Tibial artery (tissue), 4 donors: ENCODE results near the gene SIPA1.
"Not testable (repeated sequence)": the region's sequence is repeated elsewhere in the genome, so short reads cannot be mapped to it uniquely, and the experiment has no call there.

Experiments
- DNase-seq, 2 donors: peaks; one replicate each; pipeline ENCODE4 v3.0.0-alpha.2; 2019
- H3K27ac ChIP-seq, 2 donors: fragments of 200-600 bp; sonication (generic) in 1 of 2; 1 replicate in 1 of 2; 2 replicates in 1 of 2; pipeline ENCODE4 v1.5.1; 2018 to 2019; ENCODE audit warnings: mild to moderate bottlenecking in 1 of 2
- H3K27me3 ChIP-seq, 2 donors: fragments of 200-600 bp; sonication (generic) in 1 of 2; one replicate each; pipeline versions ENCODE4 v1.5.1 to v1.6.0; 2016 to 2019
- H3K36me3 ChIP-seq, 3 donors: fragments of 200-600 bp; sonication (generic) in 2 of 3; one replicate each; pipeline ENCODE4 v1.5.1; 2016 to 2019; ENCODE audit warnings: mild to moderate bottlenecking in 2 of 3
- H3K4me1 ChIP-seq, 4 donors: fragments of 200-600 bp; sonication (generic) in 2 of 4; 1 replicate in 3 of 4; 2 replicates in 1 of 4; pipeline ENCODE4 v1.5.1; 2016 to 2019
- H3K4me3 ChIP-seq, 2 donors: fragments of 200-600 bp; sonication (generic) in 1 of 2; 1 replicate in 1 of 2; 2 replicates in 1 of 2; pipeline ENCODE4 v1.5.1; 2018 to 2019; ENCODE audit warnings: mild to moderate bottlenecking in 2 of 2
- H3K9me3 ChIP-seq, 3 donors: fragments of 200-600 bp; sonication (generic) in 1 of 3; one replicate each; pipeline ENCODE4 v1.5.1; 2016 to 2019
- CTCF ChIP-seq, 2 experiments: fragments of 200-600 bp in 1 of 2; fragments of 450-650 bp in 1 of 2; IDR thresholded peaks; one replicate each; pipeline ENCODE4 v1.5.1; 2017 to 2019; ENCODE audit warnings: antibody characterized with exemption in 2 of 2, mild to moderate bottlenecking in 1 of 2, moderate library complexity in 1 of 2
- intact Hi-C: fragments of 100-400 bp; cut with DNase I; formaldehyde crosslinking; loops from one replicate; pipeline ENCODE4 v1.15.0; 2023; ENCODE audit warnings: low total_unique reads

SIPA1 gene

GRCh38 chr11:65634109-65634436 is 3.8 kb upstream of the SIPA1 start:
- intact Hi-C loops: no loop called here
- H3K27ac ChIP-seq: no peak overlapping the region
- H3K27me3 ChIP-seq: no peaks in the 10 kb centered on the region
- no peak for TF ChIP-seq CTCF (IDR thresholded peaks at IDR 0.05)
- peaks cover 0 to 19% (median 17%) of the 10 kb centered on the region in 4 donors for H3K4me1 ChIP-seq
- H3K36me3 ChIP-seq: peaks cover 48 to 80% (median 70%) of the 10 kb centered on the region in 3 donors
- no peak for DNase-seq
- no peak overlapping the region for H3K4me3 ChIP-seq
- H3K9me3 ChIP-seq: no peaks in the 10 kb centered on the region

- TF ChIP-seq CTCF (IDR thresholded peaks at IDR 0.05): no peak
- no peak for DNase-seq
- intact Hi-C loops: no loop called here
- Histone ChIP-seq H3K4me3 (no peak overlapping the region), H3K4me1 (peaks cover 0 to 23% (median 19%) of the 10 kb centered on the region in 4 donors), H3K9me3 (no peaks in the 10 kb centered on the region), H3K36me3 (peaks cover 45 to 76% (median 66%) of the 10 kb centered on the region in 3 donors), H3K27ac (no peak overlapping the region), H3K27me3 (no peaks in the 10 kb centered on the region)
Measured at GRCh38 chr11:65634440-65634839, 3.5 kb upstream of the SIPA1 start.

GRCh38 chr11:65634905-65635731 is 2.8 kb upstream of the SIPA1 start:
- no peak for TF ChIP-seq CTCF (IDR thresholded peaks at IDR 0.05)
- H3K27ac ChIP-seq: no peak overlapping the region
- intact Hi-C loops: no loop called here
- peaks cover 38 to 69% (median 59%) of the 10 kb centered on the region in 3 donors for H3K36me3 ChIP-seq
- H3K4me1 ChIP-seq: peaks cover 0 to 28% (median 23%) of the 10 kb centered on the region in 4 donors
- H3K27me3 ChIP-seq: no peaks in the 10 kb centered on the region
- no peak for DNase-seq
- no peak overlapping the region for H3K4me3 ChIP-seq
- no peaks in the 10 kb centered on the region for H3K9me3 ChIP-seq

- no peak for DNase-seq
- no peak overlapping the region for H3K4me3 ChIP-seq
- no peaks in the 10 kb centered on the region for H3K27me3 ChIP-seq
- intact Hi-C loops: no loop called here
- H3K4me1 ChIP-seq: peaks cover 0 to 31% (median 23%) of the 10 kb centered on the region in 4 donors
- no peak for TF ChIP-seq CTCF (IDR thresholded peaks at IDR 0.05)
- H3K27ac ChIP-seq: peak overlapping the region in 1 of 2 donors; percentile 11
- peaks cover 28 to 66% (median 47%) of the 10 kb centered on the region in 3 donors for H3K36me3 ChIP-seq
- no peaks in the 10 kb centered on the region for H3K9me3 ChIP-seq
Measured at GRCh38 chr11:65636108-65637031, 1.5 kb upstream of the SIPA1 start.

- H3K36me3 ChIP-seq: peaks cover 28 to 62% (median 41%) of the 10 kb centered on the region in 3 donors
- intact Hi-C loops: no loop called here
- no peaks in the 10 kb centered on the region for H3K9me3 ChIP-seq
- no peak for DNase-seq
- no peak for TF ChIP-seq CTCF (IDR thresholded peaks at IDR 0.05)
- H3K27ac ChIP-seq: peak overlapping the region in 1 of 2 donors; percentile 81
- no peak overlapping the region for H3K4me3 ChIP-seq
- H3K4me1 ChIP-seq: peaks cover 0 to 31% (median 25%) of the 10 kb centered on the region in 4 donors
- H3K27me3 ChIP-seq: no peaks in the 10 kb centered on the region
Measured at GRCh38 chr11:65637032-65637557, 806 bp upstream of the SIPA1 start.

- Histone ChIP-seq H3K4me1 (peaks cover 0 to 34% (median 26%) of the 10 kb centered on the region in 4 donors), H3K36me3 (peaks cover 24 to 46% (median 28%) of the 10 kb centered on the region in 3 donors), H3K4me3 (peak overlapping the region in 1 of 2 donors; percentile 87)
- H3K27me3 ChIP-seq, H3K9me3 ChIP-seq, DNase-seq, intact Hi-C loops, H3K27ac ChIP-seq: not testable (repeated sequence)
Measured at GRCh38 chr11:65639228-65639597, 1.3 kb downstream of the SIPA1 start.
